ENCODE measurements around the gene CARS2.
"Not testable (repeated sequence)": the region's sequence is repeated elsewhere in the genome, so short reads cannot be mapped to it uniquely, and the experiment has no call there.

Gene CARS2

DNA sequence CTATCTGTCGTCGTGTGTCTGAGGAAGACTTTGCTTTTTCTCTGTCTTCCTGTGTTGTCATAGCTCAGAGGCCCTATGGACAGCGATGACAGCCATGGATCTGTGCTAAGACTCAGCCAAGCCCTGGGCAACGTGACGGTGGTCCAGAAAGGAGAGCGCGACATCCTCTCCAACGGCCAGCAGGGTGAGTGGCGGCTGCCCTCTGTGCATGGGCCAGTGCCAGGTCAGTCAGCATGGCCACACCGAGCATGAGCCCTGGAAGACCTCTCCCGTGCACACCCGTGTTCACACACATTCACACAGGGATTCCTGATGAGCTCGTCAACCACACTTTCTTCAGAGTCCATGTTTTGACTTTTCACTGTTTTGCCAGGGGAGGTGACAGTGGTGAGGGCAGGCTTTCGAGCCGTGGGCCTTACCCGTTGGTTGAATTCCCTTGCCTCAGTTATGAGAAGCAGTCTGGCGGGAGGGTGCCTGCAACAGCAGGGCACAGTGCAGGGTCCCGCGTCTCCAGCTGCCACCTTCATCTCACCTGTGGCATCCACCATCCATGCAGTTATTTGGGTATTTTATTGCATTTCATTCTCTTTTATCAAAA lies 70.4 kb downstream of the CARS2 start:
- TF ChIP-seq, protein P1, sequence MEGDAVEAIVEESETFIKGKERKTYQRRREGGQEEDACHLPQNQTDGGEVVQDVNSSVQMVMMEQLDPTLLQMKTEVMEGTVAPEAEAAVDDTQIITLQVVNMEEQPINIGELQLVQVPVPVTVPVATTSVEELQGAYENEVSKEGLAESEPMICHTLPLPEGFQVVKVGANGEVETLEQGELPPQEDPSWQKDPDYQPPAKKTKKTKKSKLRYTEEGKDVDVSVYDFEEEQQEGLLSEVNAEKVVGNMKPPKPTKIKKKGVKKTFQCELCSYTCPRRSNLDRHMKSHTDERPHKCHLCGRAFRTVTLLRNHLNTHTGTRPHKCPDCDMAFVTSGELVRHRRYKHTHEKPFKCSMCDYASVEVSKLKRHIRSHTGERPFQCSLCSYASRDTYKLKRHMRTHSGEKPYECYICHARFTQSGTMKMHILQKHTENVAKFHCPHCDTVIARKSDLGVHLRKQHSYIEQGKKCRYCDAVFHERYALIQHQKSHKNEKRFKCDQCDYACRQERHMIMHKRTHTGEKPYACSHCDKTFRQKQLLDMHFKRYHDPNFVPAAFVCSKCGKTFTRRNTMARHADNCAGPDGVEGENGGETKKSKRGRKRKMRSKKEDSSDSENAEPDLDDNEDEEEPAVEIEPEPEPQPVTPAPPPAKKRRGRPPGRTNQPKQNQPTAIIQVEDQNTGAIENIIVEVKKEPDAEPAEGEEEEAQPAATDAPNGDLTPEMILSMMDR (IDR thresholded peaks at IDR 0.05; ENCODE audit: low read depth, low read length), result no peak
- H3K4me3 ChIP-seq (ENCODE audit: low read depth, low read length), result no peak overlapping the region

GRCh38 chr13:110634558-110634957 lies 71.4 kb downstream of the CARS2 start:
- no peak overlapping the region for H3K4me3 ChIP-seq (ENCODE audit: low read depth, low read length)
- TF ChIP-seq, protein P1 (IDR thresholded peaks at IDR 0.05; ENCODE audit: low read depth, low read length), result no peak

- TF ChIP-seq, protein P1 (IDR thresholded peaks at IDR 0.05; ENCODE audit: low read depth, low read length), result no peak
- H3K4me3 ChIP-seq (ENCODE audit: low read depth, low read length), result no peak overlapping the region
Measured at GRCh38 chr13:110633776-110634175, 72.1 kb downstream of the CARS2 start.

DNA sequence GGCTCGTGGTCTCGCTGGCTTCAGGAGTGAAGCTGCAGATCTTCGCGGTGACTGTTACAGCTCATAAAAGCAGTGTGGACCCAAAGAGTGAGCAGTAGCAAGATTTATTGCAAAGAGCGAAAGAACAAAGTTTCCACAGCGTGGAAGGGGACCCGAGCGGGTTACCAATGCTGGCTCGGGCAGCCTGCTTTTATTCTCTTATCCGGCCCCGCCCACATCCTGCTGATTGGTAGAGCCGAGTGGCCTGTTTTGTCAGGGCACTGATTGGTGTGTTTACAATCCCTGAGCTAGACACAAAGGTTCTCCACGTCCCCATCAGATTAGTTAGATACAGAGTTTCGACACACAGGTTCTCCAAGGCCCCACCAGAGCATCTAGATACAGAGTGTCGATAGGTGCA lies 73.7 kb downstream of the CARS2 start:
- H3K4me3 ChIP-seq (ENCODE audit: low read depth, low read length), result not testable (repeated sequence)

DNA sequence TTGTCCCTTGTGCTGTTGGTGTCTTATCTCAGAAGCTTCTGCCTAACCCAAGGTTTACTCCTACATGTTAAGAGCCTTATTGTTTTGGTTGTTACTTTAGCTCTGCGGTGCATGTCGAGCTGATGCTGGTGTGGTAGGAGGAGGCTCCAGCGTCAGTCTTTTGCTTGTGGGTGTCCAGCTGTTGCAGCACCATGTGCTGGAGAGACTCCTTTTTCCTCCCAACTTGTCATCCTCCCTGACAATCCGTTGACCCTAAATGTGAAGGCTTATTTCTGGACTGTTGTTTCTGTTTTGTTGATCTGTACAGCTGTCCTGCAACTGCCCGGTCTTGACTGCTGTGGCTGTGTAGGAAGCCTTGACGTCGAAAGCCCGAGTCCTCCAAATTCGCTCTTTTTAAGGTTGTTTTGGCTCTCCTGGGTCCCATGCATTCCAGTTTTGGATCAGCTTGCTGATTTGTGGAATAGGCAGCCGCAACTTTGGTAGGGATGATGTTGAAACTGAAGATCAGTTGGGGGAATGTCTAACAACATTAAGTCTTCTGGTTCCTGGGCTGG lies 75.3 kb downstream of the CARS2 start:
- TF ChIP-seq, protein P1 (IDR thresholded peaks at IDR 0.05; ENCODE audit: low read depth, low read length), result no peak
- H3K4me3 ChIP-seq (ENCODE audit: low read depth, low read length), result no peak overlapping the region

GRCh38 chr13:110629735-110630134 lies 76.2 kb downstream of the CARS2 start:
- TF ChIP-seq, protein P1 (IDR thresholded peaks at IDR 0.05; ENCODE audit: low read depth, low read length), result no peak
- H3K4me3 ChIP-seq (ENCODE audit: low read depth, low read length), result no peak overlapping the region

- TF ChIP-seq, protein P1 (IDR thresholded peaks at IDR 0.05; ENCODE audit: low read depth, low read length), result no peak
- no peak overlapping the region for H3K4me3 ChIP-seq (ENCODE audit: low read depth, low read length)
Measured at GRCh38 chr13:110628952-110629701, 76.8 kb downstream of the CARS2 start.

All from WI38 (cell line).